Uterus (tissue), 4 donors: ENCODE results near the gene NANP. TPM values are rescaled to one million over a fixed set of nuclear protein-coding genes. Genes with fewer than 3 reads are reported as not detected.
A peak's percentile ranks its signal among the peaks of the same experiment; 100 is the strongest.

Source experiments
- DNase-seq, 2 donors: peaks; one replicate each; pipeline ENCODE4 v3.0.0-alpha.2; 2019 to 2020
- H3K27ac ChIP-seq, 2 donors: fragments of 200-600 bp; sonication (generic); 1 replicate in 1 of 2; 2 replicates in 1 of 2; pipeline ENCODE4 v1.5.1; 2016 to 2018
- H3K27me3 ChIP-seq, 2 donors: fragments of 200-600 bp; sonication (generic); one replicate each; pipeline ENCODE4 v1.5.1; 2018 to 2019; ENCODE audit warnings: control low read depth in 1 of 2
- H3K36me3 ChIP-seq, 2 donors: fragments of 200-600 bp; sonication (generic); one replicate each; pipeline ENCODE4 v1.5.1; 2019; ENCODE audit warnings: control low read depth in 1 of 2
- H3K4me1 ChIP-seq, 2 donors: fragments of 200-600 bp; sonication (generic); one replicate each; pipeline ENCODE4 v1.5.1; 2018 to 2019; ENCODE audit warnings: control low read depth in 1 of 2
- H3K4me3 ChIP-seq, 2 donors: fragments of 200-600 bp; sonication (generic); 1 replicate in 1 of 2; 2 replicates in 1 of 2; pipeline ENCODE4 v1.5.1; 2018 to 2019; ENCODE audit warnings: mild to moderate bottlenecking in 1 of 2
- H3K9me3 ChIP-seq, 2 donors: fragments of 200-600 bp; sonication (generic); one replicate each; pipeline ENCODE4 v1.5.1; 2019; ENCODE audit warnings: control low read depth in 1 of 2
- CTCF ChIP-seq, 4 experiments: fragments of 200-600 bp in 2 of 4; fragments of 450-650 bp in 2 of 4; sonication (generic) in 2 of 4; IDR thresholded peaks; one replicate each; pipeline ENCODE4 v1.5.1; 2016 to 2019; ENCODE audit warnings: antibody characterized with exemption in 4 of 4, mild to moderate bottlenecking in 2 of 4, moderate library complexity in 1 of 4
- POLR2A ChIP-seq, 2 donors: fragments of 450-650 bp; IDR thresholded peaks; one replicate each; pipeline ENCODE4 v1.6.1; 2016; ENCODE audit warnings: antibody characterized with exemption in 2 of 2, mild to moderate bottlenecking in 1 of 2, moderate library complexity in 1 of 2
- intact Hi-C: fragments of 100-400 bp; cut with DNase I; formaldehyde crosslinking; loops from one replicate; pipeline ENCODE4 v1.15.1; 2023; ENCODE audit warnings: low total_unique reads
- total RNA-seq, 4 donors: library from RNA; depleted of rRNA in 3 of 4; stranded (reverse); fragments of >200 nt in 3 of 4; gene quantifications; one replicate each; pipeline versions ENCODE4 v1.1.0 to v1.2.4, GENCODE V29; 2014 to 2023
- donor health status: DM: yes; HTN: yes; CAD: no.

NANP gene
- total RNA-seq, 4 donors from 2014 or later = 0.88 to 10.9 (median 4.0) TPM

GRCh38 chr20:25623225-25623735 is 534 bp downstream of the NANP start:
- Histone ChIP-seq H3K27ac (peak overlapping the region; percentile 82 to 90), H3K9me3 (no peaks in the 10 kb centered on the region), H3K4me1 (no peaks in the 10 kb centered on the region), H3K36me3 (no peaks in the 10 kb centered on the region), H3K27me3 (no peaks in the 10 kb centered on the region), H3K4me3 (peak overlapping the region; percentile 73 to 90)
- DNase-seq = peak; percentile 29 to 30
- TF ChIP-seq CTCF (IDR thresholded peaks at IDR 0.05) = no peak
- TF ChIP-seq POLR2A (IDR thresholded peaks at IDR 0.05) = no peak
- intact Hi-C loops = no loop called here

- peak overlapping the region; percentile 73 to 90 for H3K4me3 ChIP-seq
- no peak for TF ChIP-seq POLR2A (IDR thresholded peaks at IDR 0.05)
- no peak for TF ChIP-seq CTCF (IDR thresholded peaks at IDR 0.05)
- H3K36me3 ChIP-seq = no peaks in the 10 kb centered on the region
- no peaks in the 10 kb centered on the region for H3K9me3 ChIP-seq
- H3K4me1 ChIP-seq = no peaks in the 10 kb centered on the region
- H3K27ac ChIP-seq = peak overlapping the region; percentile 82 to 90
- no peaks in the 10 kb centered on the region for H3K27me3 ChIP-seq
- intact Hi-C loops = no loop called here
- DNase-seq = no peak
Observed at GRCh38 chr20:25622450-25623224, 1.2 kb downstream of the NANP start.

GRCh38 chr20:25622049-25622448 is 1.8 kb downstream of the NANP start:
- Histone ChIP-seq H3K4me3 (no peak overlapping the region), H3K27me3 (no peaks in the 10 kb centered on the region), H3K9me3 (no peaks in the 10 kb centered on the region), H3K27ac (no peak overlapping the region), H3K4me1 (no peaks in the 10 kb centered on the region), H3K36me3 (no peaks in the 10 kb centered on the region)
- TF ChIP-seq CTCF (IDR thresholded peaks at IDR 0.05) (no peak), POLR2A (IDR thresholded peaks at IDR 0.05) (no peak)
- intact Hi-C loops = no loop called here
- no peak for DNase-seq

GRCh38 chr20:25619514-25619913 is 4.3 kb downstream of the NANP start:
- intact Hi-C loops = no loop called here

More at GRCh38 chr20:25619514-25619913, 4.3 kb downstream of the NANP start:
- no peak for DNase-seq
- no peaks in the 10 kb centered on the region for H3K27me3 ChIP-seq
- H3K9me3 ChIP-seq = no peaks in the 10 kb centered on the region
- TF ChIP-seq POLR2A (IDR thresholded peaks at IDR 0.05) = no peak
- TF ChIP-seq CTCF (IDR thresholded peaks at IDR 0.05) = no peak
- no peak overlapping the region for H3K4me3 ChIP-seq
- H3K27ac ChIP-seq = no peak overlapping the region
- no peaks in the 10 kb centered on the region for H3K36me3 ChIP-seq
- no peaks in the 10 kb centered on the region for H3K4me1 ChIP-seq
